Stimulated activated CD8-positive, alpha-beta memory T cell treated with anti-CD3 and anti-CD28 coated beads, Interleukin-4, amount 100 ng/mL, for 4 hours (primary cell): ENCODE data around the gene STX8.
"Not testable (repeated sequence)": the region's sequence is repeated elsewhere in the genome, so short reads cannot be mapped to it uniquely, and the experiment has no call there.

ENCODE experiments used
- DNase-seq, 2 donors: peaks; one replicate each; pipeline ENCODE4 v3.0.0-alpha.2; 2020; ENCODE audit warnings: low read depth in 2 of 2, low spot score in 1 of 2

The STX8 gene

DNA sequence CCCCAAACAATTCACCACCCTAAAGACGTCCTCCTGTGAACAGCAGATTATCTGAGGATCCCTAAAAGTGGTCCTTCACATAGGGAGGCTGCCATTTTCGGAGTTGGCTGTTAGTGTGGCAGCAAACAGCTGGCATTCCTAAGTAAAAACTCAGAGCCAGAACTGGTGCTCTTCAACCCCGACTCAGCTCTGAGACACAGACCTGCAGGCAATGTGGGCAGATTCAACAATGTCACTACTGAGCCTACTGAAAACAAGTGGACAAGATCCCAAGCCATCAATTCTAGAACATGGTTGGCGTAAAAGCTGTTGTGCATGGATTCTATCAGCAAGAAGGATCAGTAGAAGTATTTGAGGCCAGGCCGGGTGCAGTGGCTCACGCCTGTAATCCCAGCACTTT, 307.1 kb downstream of the STX8 start:
- no peak for DNase-seq

DNA sequence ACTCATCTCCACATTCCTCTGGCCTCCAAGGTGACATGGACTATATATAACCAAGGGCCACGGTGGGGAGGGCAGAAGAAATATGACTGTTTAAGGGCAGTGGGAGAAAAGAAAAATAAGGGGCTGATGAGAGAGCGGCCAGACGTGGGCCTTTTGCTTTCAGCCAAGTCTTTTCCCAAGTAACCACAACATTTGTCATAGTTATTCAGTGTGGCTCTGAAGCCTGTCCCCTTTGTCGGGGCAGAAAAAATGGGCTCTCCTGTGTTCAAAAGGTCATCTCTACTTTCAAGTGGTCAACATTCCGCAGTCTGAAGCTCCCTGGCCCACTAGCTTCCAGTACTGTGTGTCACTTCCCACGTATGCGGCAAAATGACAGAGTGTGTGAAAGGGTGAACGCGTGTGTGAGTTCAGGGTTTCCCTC, 308.9 kb downstream of the STX8 start:
- DNase-seq, result no peak

DNA sequence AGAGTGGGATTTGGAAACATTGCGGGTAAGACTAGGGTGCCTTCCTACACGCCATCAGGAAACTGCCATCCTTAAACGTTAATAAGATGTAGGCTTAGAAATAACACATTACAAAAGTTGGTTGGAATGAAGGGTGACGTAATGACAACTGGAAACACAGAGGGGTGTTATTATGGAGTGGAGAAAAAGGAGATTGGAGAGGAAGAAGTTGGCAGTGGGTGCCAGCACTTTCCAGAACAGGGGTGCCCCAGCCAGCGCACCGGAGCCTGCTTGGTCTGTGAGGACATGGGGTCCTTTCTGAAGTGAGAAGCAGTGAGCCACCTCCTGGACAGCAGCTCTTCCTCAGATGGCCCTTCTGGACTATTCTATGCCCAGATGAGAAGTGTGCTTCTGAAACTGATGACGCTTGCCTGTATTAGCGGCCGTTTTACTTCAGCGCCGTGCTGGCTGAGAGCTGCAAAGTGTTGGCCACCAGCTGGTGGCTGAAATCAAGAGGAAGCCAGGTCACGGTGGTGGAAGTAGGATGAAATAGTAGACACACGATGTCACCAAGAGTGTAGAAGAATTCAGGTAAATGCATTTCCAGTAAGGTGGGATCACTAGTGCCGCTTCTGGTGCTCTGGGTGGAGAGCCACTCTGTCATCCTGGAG, 309.5 kb downstream of the STX8 start:
- no peak for DNase-seq

DNA sequence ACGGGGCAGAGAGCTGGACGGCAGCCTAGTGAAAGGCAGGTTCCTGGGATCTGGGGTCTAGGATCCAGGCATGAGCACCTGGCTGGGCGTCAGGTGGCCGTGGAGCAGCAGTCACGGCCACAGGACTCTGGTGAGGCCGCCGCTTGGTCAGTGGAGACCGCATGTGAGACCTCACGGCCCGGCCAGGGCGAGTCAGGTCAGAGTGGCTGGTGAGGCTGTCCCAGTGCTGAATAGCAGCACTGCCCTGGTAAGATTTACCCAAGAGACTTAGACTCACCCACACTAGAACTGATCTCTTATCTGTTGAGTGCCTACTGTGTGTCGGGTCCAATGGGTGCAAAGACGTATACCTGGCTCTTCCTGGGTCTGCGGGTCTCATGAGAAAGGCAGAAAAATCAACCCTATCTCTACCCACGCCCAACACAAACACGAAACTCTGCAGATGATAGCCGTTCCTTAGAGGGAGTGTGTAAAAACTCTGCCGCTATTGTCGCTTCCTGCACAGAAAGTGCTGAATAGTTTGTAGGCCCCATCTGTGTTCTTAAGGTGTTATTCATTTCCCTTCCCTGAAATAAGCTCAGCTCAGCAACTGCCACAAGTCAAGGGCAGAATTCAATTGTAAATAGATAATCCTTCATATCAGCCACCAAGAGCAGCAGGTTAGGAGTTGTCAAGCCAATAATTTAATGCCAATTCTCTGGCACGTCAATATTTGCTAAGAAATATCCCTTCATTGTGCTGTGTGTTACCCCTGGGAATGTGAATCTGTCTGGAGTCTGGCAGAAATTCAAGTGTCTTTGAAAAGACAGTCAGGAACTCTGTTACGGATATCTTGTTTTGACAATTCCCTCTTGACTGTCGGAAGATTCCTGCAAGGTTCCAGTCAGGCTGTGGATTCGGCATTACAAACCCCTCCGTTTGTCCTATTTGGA, 314.3 kb downstream of the STX8 start:
- no peak for DNase-seq

DNA sequence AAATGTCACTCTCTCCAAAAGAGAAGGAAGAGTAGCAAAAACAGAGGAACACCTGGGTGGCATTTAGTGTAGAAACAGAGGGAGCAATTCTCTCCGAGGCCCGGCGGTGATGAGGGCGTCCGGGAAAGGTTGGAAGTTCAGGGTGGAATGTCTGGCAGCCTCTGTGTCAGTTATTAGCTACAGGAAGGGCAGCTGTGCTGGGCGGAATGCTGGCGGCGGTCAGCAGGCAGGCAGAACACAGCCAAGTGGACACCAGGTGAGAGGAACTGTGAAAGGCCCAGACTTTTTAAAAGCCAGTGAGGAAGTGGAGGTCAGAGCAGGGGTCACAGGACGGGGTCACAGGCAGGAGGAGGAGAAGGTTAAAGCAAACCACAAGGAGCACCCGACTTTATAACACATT, 316.2 kb downstream of the STX8 start:
- no peak for DNase-seq

DNA sequence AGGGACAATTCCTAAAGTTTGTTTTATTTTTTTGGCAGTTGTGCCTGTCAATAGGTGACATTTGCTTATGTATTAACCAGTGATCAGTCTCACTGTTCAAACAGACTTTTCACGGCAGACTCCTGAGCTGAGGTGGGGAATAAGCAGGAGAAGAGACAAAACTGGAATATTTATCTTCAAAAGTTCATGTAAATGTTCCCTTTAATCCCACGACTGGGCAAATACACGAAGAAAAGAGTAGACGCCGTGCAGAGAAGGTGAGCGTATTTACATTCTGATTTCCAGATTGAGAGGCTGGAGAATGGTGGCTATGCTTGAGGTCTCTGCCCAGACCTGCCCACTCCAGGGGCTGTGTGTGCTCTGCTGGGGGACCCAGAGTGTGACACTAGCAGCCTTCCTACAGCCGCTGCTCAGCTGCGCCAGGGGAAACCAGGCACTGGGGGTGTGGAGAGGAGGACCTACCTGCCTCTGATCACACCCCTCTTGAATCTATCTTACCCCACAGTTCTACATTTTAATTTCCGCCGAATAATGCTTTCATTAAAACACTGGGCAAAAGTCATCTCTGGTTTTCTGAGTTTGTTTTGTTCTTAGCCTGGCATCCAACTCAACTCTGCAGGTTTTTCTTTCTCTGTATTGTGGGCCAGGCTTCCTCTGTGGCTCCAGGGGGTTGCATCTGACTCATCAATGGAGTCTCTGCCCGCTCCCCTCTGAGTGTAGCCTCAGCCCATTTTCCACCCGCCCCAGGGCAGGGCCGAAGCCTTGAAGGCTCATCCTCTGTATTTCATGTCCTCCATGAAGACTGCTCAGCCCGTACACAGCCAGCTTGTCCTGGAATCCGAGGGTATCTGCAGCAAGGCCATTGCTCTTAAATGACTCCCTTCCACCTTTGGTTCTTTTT, 317.3 kb downstream of the STX8 start:
- no peak for DNase-seq

DNA sequence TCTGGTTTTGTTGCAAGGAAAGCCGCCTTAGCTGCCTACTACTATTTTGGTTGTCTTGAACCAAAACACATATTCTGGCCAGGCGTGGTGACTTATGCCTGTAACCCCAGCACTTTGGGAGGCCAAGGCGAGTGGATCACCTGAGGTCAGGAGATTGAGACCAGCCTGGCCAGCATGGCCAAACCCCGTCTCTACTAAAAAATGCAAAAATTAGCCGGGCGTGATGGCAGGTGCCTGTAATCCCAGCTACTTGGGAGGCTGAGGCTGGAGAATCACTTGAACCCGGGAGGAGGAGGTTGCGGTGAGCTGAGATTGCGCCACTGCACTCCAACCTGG, 318.0 kb downstream of the STX8 start:
- DNase-seq, result not testable (repeated sequence)

DNA sequence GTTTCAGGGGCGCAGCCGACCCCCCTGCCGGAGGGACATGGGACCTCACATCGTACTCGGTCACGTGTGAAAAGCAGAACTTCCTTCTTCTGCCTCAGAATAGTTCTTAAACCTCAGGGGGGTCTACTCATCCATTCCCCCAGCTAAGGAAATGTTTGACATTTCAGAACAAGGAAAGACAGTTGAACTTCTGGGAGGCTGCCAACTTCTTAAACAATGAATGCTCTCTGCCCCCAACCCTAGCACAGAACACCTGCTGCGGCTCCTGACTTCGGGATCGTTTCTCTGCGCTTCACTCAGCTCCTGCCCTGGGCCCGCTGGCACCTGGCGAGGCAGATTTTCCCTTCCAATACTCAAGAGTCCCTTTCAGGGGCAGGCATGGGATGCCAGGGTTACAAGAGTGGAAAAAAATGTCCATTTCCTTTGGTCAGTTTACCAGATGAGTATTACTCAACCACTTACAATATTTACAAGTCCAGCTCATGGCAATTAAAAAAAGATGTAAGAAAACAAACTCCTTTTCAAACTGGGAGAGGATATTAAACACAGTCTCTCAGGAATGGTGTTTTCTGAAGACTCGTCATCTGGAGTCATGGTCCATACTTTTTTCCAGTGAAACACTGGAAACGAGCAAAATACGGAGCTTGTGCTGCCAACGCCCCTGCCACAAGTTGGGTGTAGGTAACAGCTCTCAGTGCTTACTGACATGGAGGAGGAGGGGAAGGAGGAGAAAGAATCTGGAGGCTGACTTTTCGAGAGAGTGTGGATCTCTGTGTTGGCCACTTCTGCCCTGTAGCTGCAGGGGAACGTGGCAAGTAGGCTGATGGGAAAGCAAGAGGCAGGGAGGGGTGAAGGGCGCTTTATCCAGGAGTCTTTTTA, 318.6 kb downstream of the STX8 start:
- DNase-seq, result no peak

DNA sequence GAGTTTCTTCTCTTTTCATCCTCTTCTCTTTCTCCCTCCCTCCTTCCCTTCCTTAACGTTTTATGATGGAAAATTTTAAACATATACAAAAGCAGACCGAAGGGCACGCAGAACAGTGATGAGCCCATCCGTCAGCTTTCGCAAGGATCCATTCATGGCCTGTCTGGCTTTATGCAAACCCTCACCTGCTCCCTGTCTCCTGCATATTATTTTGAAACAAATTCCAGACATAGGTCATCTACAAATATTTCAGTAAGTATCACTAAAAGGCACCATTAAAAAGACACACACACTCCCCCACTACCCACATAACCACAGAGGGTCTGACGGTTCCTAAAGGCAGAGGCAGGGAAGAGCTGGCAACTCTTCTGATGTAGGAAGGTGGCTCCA, 319.3 kb downstream of the STX8 start:
- no peak for DNase-seq

DNA sequence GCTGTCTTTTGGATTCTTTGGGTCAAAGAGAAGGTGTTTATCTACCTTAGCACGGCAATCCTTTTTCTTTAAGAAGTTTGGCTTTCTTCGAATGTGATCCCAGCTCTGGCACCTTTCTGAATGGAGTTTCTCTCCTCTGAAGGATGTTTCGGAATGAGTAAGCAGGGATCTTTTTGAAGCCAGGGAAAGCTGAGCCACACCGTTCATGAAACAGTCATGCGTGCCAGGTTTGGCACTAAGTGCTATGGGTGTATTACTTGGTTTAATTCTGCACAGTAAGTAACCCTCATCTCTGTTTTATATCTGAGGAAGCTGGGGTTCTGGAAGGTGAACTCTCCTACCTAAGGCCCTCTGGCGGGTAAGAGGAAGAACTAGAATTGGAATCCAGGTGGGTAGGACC, 319.8 kb downstream of the STX8 start:
- no peak for DNase-seq

DNA sequence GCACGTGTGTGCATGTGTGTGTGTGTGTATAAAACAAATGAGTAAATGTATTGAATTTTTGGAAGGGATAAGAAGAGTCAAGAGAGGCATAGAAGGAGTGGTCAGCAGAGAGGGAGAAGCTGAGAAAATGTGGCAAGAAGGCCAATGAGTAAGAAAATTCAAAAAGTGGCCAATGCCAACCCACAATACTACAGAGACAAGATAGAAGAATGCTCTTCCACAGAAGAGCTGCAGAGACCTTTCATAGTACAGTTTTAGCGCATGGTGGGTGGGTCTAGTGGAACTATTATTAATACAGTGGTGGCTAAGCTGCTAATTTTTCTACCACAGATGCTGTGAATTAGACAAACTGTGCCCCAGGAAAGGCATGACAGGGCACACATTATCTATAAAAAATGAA, 320.8 kb downstream of the STX8 start:
- no peak for DNase-seq

DNA sequence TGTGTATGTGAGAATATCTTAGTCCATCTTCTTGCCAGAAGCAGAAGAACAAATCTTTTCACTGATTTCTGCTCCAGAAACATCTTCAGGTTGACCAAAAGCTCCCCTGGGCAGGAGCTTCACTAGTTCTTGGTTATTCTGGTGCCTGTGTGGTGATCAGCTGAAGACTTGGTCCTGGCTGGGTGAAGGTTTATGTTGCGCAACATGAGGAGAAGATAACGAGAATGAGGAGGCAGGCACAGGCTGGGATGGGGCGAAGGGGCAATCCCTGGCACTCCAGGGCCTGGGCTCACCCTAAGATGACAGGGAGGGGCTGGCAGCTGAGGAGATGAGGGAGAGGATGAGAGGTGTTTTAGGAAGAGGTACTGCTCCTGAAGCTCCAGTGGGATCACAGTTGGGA, 322.3 kb downstream of the STX8 start:
- no peak for DNase-seq

DNA sequence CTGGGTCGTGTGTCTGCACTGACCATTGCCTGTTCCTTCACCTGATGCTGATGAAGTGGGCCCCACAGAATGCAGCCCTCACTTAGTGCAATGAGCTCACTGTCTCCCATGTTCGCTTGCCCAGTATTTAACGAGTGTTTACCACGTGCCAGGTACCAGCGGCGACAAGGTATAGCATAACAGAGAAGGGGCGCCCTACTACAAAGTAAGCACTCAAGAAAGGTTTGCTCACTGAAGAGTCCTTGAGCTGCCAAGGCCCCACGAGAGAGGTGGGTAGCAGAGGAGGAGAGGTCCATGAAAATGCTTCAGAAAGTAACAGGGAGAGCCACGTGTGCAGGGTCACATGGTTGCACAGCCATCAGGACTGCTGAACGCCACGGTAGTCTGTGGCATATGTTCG, 324.3 kb downstream of the STX8 start:
- DNase-seq, result no peak

DNA sequence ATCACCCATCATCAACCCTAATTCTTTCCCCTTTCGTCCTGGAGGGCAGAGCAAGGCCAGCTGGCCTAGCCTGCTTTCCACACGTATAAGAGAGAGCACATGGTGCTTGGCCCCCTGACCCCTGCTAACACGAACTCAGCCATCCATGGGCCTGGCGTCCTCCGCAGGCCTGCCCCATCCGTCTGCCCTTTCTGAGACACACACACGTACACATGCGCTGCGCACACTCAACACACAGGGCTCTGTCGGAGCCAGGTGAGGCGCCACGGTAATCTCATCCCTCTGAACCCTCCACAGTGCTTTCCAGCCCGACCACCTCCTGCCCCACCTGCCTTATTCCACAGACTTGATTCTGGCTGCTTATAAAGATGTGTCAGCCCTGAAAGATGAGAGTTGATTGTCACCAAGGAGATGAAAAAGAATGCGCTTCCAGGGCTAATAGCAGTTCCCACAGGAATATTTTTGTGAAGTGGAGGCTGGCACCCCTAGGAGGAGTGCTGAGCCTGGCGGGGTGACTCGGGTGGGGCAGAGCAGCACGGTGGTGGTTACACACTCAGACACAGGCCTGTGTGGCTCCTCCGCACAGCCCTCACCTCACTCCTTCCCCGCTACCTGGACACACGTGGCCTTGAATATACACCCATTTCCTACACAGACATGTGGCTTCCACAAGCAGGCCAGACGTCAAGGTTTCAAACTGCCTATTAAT, 326.2 kb downstream of the STX8 start:
- DNase-seq, result no peak

DNA sequence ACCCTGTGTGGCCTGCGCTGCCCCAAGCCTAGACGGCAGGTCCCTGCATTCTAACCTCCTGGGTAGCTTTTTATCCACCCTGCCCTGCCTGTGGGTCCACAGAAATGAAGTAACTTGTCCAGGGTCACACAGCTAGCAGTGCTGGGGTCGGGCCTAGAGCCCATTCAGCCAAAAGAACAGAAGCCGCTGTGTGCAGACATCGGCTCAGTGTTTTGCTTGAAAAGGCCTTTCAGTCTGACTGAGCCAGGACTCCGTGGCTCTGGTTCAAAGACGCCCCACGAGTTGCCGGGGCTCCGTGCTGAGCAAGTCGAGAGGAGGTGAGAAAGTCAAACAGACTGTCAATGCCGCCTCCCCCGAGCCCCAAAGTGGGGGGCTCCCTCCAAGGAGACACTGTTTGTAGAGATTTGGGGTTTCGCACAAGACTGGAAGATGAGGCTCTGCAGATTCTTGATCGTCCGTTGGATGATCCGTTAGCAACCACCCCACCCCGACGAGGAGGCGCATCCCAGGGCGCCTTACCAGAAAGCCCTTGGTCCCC, 328.1 kb downstream of the STX8 start:
- DNase-seq, result no peak

DNA sequence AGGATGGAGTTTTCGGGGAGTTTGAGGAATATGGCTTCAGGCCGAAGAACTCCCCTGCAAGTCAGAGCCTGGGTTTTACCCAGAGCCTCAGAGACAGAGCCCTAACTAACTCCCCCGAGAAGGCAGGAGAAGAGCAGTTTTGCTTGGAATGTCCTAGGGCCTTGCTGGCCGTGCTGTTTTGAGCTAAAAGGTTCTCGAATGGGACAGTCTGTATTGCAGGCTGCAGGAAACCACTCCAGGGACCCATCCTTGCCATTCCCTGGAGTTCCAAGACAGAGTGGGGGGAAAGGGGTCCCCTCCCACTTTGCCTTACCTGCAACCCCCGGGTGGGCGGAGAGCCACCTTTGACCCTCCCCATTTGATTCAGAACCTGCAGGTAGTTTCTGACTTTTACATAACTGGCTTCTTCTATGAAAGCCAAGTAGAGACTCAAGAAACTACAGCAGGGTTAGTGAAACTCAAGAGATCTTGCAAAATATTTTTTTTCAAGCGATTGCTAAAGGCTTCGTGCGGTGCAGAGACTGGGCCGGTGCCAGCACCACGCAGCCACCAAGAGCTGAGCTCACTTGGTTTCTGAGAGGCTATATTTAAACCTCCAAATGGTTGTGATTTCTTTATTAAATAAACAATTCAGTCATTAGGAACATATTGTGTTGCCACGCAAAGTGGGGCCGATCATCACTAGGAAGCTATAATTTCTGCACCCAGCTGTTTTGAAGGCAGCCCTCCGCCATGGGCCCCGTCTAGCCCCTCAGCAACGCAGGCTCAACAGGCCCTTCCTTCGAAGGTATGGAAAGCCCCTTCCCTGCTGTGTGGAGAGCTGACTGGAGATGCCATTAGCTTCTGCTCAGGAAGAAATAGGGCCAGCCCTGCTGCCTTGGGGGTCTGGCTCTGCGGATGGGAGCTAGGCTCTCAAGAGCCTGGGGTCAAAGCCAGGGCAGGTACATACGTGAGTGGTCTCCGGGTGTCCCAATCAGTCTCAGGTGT, 331.3 kb downstream of the STX8 start:
- no peak for DNase-seq

DNA sequence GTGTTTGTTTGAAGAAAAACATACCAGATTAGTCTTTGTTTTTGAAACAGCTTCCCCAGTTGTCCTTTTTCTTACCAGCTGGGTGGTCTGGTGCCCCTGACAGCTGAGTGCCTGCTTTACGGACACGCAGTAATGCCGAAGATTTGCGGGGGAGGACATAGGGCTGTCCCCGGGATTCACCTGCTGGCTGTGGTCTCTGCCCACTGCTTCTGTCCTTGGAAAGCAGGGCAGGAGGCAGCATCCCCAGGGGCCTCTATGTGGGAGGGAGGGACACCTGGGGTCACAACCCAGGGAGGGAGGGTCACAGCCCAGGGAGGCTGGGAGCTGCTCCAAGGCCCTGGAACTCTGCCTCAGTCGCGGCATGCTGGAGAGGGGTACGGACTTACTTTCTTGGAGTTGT, 332.6 kb downstream of the STX8 start:
- DNase-seq, result no peak

DNA sequence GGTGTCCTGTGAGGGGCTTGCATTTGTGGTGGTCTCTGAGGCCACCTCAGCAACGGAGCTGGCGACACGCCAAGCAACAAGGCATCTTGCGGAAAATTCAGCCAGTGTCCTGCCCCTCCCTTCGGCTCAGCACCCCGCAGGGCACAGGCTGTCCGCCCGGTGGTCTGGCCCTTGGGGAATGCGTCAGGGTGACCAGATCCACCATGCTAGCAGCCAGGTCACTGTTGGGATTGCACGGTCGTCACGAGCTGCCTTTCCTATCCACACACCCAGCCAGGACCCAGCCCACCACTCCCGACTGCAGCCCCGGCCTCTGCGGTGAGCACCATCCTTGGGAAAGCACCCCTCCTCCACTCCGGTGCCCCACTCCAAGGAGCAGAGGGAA, 333.1 kb downstream of the STX8 start:
- no peak for DNase-seq
